Measurements from ENCODE around the gene TBCB.
A peak's percentile ranks its signal among the peaks of the same experiment; 100 is the strongest.

TBCB gene

DNA sequence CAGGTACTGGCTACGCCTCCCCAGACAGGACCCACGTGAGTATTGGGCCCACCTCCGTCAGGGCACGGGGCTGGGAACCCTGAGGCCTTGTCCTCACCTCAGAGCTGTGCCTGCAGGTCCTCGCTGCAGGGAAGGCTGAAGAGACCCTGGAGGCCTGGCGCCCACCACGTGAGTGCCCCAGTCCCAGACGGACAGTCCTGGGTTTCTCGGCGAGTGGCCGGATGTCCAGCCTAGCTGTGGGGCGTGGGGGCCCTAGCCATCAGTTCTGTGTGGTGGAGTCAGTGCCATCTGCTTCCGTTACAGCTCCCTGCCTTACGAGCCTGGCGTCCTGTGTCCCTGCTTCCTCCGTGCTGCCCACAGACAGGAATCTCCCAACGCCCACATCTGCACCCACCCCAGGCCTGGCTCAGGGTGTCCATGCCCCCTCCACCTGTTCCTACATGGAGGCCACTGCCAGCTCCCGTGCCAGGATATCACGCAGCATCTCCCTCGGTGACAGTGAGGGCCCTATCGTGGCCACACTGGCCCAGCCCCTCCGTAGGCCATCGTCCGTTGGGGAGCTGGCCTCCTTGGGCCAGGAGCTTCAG lies 12.1 kb upstream of the TBCB start:
- H3K27me3 ChIP-seq (ENCODE audit: control insufficient read depth, insufficient read depth, low read length), result no peaks in the 10 kb centered on the region
- H3K4me3 ChIP-seq (ENCODE audit: low read depth, low read length), result no peak overlapping the region
- H3K27ac ChIP-seq (ENCODE audit: low read depth, low read length), result no peak overlapping the region
- H3K9ac ChIP-seq (ENCODE audit: low read depth, low read length), result no peak overlapping the region
- no peaks in the 10 kb centered on the region for H3K4me1 ChIP-seq (ENCODE audit: control insufficient read depth, insufficient read depth, low read length)
- no peaks in the 10 kb centered on the region for H3K9me3 ChIP-seq (ENCODE audit: control insufficient read depth, insufficient read depth, low read length)
- peaks cover 74% of the 10 kb centered on the region for H3K36me3 ChIP-seq (ENCODE audit: control insufficient read depth, insufficient read depth, low read length)

- Histone ChIP-seq H3K4me1 (ENCODE audit: control insufficient read depth, insufficient read depth, low read length) (no peaks in the 10 kb centered on the region), H3K27ac (ENCODE audit: low read depth, low read length) (no peak overlapping the region), H3K9ac (ENCODE audit: low read depth, low read length) (no peak overlapping the region), H3K4me3 (ENCODE audit: low read depth, low read length) (no peak overlapping the region), H3K9me3 (ENCODE audit: control insufficient read depth, insufficient read depth, low read length) (no peaks in the 10 kb centered on the region), H3K27me3 (ENCODE audit: control insufficient read depth, insufficient read depth, low read length) (no peaks in the 10 kb centered on the region), H3K36me3 (ENCODE audit: control insufficient read depth, insufficient read depth, low read length) (peaks cover 70% of the 10 kb centered on the region)
Observed at GRCh38 chr19:36103842-36104552, 11.3 kb upstream of the TBCB start.

DNA sequence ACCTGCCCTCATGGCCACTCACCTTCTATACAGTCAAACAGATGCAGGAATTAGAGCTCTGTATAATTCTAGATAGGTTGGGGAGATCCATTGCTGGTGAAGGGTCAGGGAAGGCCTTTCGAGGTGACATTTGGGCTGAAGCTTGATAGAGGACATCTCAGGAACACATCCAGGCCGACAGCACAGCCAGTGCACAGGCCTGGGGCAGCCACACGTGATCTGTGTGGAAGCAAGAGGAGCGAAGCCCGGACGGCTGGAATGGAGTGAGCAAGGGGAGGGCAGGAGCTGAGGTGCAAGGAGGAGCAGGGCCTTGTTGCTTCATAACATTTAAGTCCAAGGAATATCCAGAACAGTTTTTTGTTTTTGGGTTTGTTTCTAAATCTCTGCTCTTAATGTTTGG lies 8.8 kb upstream of the TBCB start:
- Histone ChIP-seq H3K27ac (ENCODE audit: low read depth, low read length) (no peak overlapping the region), H3K9ac (ENCODE audit: low read depth, low read length) (no peak overlapping the region), H3K27me3 (ENCODE audit: control insufficient read depth, insufficient read depth, low read length) (no peaks in the 10 kb centered on the region), H3K36me3 (ENCODE audit: control insufficient read depth, insufficient read depth, low read length) (peaks cover 46% of the 10 kb centered on the region), H3K4me1 (ENCODE audit: control insufficient read depth, insufficient read depth, low read length) (peaks cover 11% of the 10 kb centered on the region), H3K9me3 (ENCODE audit: control insufficient read depth, insufficient read depth, low read length) (no peaks in the 10 kb centered on the region), H3K4me3 (ENCODE audit: low read depth, low read length) (no peak overlapping the region)

DNA sequence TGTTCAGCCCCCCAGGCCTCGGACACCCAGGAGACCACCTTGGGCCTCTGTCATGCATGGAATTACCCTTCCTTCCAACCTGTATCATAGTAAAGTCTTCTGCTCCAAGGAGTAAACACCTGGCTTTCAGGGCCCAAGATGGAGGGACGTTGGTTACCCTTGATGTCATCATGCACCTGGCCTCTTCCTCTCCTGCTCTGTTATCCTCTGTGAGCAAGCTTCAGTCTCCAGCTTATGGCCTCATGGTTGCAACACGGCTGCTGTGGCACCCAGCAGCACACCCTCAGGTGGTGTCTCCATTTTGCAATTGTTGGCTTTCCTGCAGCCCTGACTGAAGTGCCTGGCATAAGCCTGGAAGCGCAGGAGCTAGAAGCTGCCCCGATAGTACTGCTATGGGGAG lies 8.3 kb upstream of the TBCB start:
- Histone ChIP-seq H3K4me3 (ENCODE audit: low read depth, low read length) (no peak overlapping the region), H3K4me1 (ENCODE audit: control insufficient read depth, insufficient read depth, low read length) (peaks cover 13% of the 10 kb centered on the region), H3K27me3 (ENCODE audit: control insufficient read depth, insufficient read depth, low read length) (no peaks in the 10 kb centered on the region), H3K27ac (ENCODE audit: low read depth, low read length) (no peak overlapping the region), H3K9ac (ENCODE audit: low read depth, low read length) (no peak overlapping the region), H3K9me3 (ENCODE audit: control insufficient read depth, insufficient read depth, low read length) (no peaks in the 10 kb centered on the region), H3K36me3 (ENCODE audit: control insufficient read depth, insufficient read depth, low read length) (peaks cover 41% of the 10 kb centered on the region)

GRCh38 chr19:36108684-36109083 lies 6.6 kb upstream of the TBCB start:
- H3K4me1 ChIP-seq (ENCODE audit: control insufficient read depth, insufficient read depth, low read length), result peaks cover 13% of the 10 kb centered on the region
- H3K36me3 ChIP-seq (ENCODE audit: control insufficient read depth, insufficient read depth, low read length), result peaks cover 39% of the 10 kb centered on the region
- H3K27me3 ChIP-seq (ENCODE audit: control insufficient read depth, insufficient read depth, low read length), result no peaks in the 10 kb centered on the region
- no peak overlapping the region for H3K4me3 ChIP-seq (ENCODE audit: low read depth, low read length)
- H3K27ac ChIP-seq (ENCODE audit: low read depth, low read length), result no peak overlapping the region
- H3K9ac ChIP-seq (ENCODE audit: low read depth, low read length), result no peak overlapping the region
- H3K9me3 ChIP-seq (ENCODE audit: control insufficient read depth, insufficient read depth, low read length), result no peaks in the 10 kb centered on the region

DNA sequence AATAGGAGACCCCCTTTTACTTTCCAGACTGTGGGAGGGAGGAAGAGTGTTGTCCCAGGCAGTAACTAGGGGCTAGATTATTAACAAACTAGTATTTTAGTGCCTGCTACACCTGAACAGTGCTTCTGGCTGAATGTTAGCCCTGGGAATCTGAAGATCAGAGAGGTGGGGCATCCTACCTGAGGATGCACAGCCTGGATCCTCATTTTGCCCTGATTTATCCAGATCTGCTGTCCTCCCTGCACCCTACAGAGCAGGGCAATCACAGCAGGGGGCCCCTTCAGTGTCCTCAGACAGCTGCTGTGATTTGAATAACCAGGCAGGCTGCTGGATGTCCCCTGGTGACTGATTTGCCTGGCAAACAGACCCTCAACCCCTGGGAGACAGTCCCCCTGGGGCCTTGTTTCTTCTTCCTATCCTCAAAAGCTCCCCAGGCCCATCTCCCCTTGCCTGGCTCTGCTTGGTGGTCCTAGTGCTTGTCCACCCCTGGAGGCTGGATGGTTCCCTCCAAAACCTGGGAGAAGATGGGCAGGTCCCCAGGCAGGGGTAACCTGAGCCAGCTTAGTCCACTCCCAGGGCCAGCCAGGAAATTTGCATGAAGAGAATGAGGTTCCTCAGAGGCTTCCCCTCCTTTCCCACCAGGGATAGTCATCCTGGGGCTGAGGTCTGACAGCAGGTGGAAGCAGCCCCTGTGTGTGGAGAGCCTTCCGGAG lies 4.6 kb upstream of the TBCB start, which contains the start of gene OVOL3:
Gene OVOL3 (plus strand): TSS at position 657 of the 713 bp plus-strand sequence. CDS start 60 bp downstream, outside the sequence.
- H3K9me3 ChIP-seq (ENCODE audit: control insufficient read depth, insufficient read depth, low read length), result no peaks in the 10 kb centered on the region
- peaks cover 21% of the 10 kb centered on the region for H3K36me3 ChIP-seq (ENCODE audit: control insufficient read depth, insufficient read depth, low read length)
- no peak within 1 kb of the TSS for H3K9ac ChIP-seq (ENCODE audit: low read depth, low read length)
- H3K4me1 ChIP-seq (ENCODE audit: control insufficient read depth, insufficient read depth, low read length), result peaks cover 13% of the 10 kb centered on the region
- peak within 1 kb of the TSS; percentile 64 for H3K27ac ChIP-seq (ENCODE audit: low read depth, low read length)
- no peaks in the 10 kb centered on the region for H3K27me3 ChIP-seq (ENCODE audit: control insufficient read depth, insufficient read depth, low read length)
- no peak within 1 kb of the TSS; the same call in 1 of the 2 replicates for H3K4me3 ChIP-seq (ENCODE audit: low read depth, low read length)

DNA sequence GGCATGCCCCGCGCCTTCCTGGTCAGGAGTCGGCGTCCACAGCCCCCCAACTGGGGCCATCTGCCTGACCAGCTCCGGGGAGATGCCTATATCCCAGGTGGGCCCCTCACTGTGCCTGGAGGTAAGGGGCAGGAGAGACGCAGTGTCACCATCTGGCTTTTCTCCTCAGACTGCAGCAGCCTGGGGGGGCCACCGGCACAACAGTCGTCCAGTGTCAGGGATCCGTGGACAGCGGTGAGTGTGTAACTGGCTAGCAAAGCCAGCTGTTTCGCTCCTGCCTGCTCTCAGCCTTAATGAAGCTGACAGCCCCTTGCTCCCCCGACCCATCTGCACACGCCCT lies 4.1 kb upstream of the TBCB start:
- Histone ChIP-seq H3K27me3 (ENCODE audit: control insufficient read depth, insufficient read depth, low read length) (no peaks in the 10 kb centered on the region), H3K9ac (ENCODE audit: low read depth, low read length) (no peak overlapping the region), H3K27ac (ENCODE audit: low read depth, low read length) (peak overlapping the region; percentile 64), H3K4me1 (ENCODE audit: control insufficient read depth, insufficient read depth, low read length) (peaks cover 13% of the 10 kb centered on the region), H3K4me3 (ENCODE audit: low read depth, low read length) (no peak overlapping the region; the same call in 1 of the 2 replicates), H3K9me3 (ENCODE audit: control insufficient read depth, insufficient read depth, low read length) (no peaks in the 10 kb centered on the region), H3K36me3 (ENCODE audit: control insufficient read depth, insufficient read depth, low read length) (peaks cover 22% of the 10 kb centered on the region)

DNA sequence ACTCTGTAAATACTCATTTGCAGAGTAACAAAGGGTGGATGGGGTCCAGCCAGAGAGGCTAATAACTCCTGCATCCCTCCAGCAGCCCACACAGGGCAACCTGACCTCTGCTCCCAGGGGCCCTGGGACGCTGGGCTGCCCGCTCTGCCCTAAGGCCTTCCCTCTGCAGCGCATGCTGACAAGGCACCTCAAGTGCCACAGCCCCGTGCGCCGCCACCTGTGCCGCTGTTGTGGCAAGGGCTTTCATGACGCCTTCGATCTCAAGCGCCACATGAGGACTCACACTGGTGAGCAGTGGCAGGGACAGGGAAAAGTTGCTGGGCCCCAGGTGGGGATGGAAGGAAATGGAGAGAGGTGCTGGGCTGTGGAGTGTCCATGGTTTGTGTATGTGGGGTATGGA lies 2.6 kb upstream of the TBCB start:
- H3K4me1 ChIP-seq (ENCODE audit: control insufficient read depth, insufficient read depth, low read length), result peaks cover 13% of the 10 kb centered on the region
- H3K4me3 ChIP-seq (ENCODE audit: low read depth, low read length), result no peak overlapping the region
- no peak overlapping the region for H3K27ac ChIP-seq (ENCODE audit: low read depth, low read length)
- peaks cover 27% of the 10 kb centered on the region for H3K36me3 ChIP-seq (ENCODE audit: control insufficient read depth, insufficient read depth, low read length)
- H3K27me3 ChIP-seq (ENCODE audit: control insufficient read depth, insufficient read depth, low read length), result no peaks in the 10 kb centered on the region
- no peaks in the 10 kb centered on the region for H3K9me3 ChIP-seq (ENCODE audit: control insufficient read depth, insufficient read depth, low read length)
- H3K9ac ChIP-seq (ENCODE audit: low read depth, low read length), result no peak overlapping the region

- H3K4me3 ChIP-seq (ENCODE audit: low read depth, low read length), result peak overlapping the region; percentile 99
- no peak overlapping the region for H3K27ac ChIP-seq (ENCODE audit: low read depth, low read length)
- 0 out of 2 replicates have a peak overlapping the region, but pooled peaks have one; percentile 85 for H3K9ac ChIP-seq (ENCODE audit: low read depth, low read length)
- peaks cover 34% of the 10 kb centered on the region for H3K36me3 ChIP-seq (ENCODE audit: control insufficient read depth, insufficient read depth, low read length)
- H3K27me3 ChIP-seq (ENCODE audit: control insufficient read depth, insufficient read depth, low read length), result no peaks in the 10 kb centered on the region
- H3K9me3 ChIP-seq (ENCODE audit: control insufficient read depth, insufficient read depth, low read length), result no peaks in the 10 kb centered on the region
- peaks cover 13% of the 10 kb centered on the region for H3K4me1 ChIP-seq (ENCODE audit: control insufficient read depth, insufficient read depth, low read length)
Observed at GRCh38 chr19:36113425-36113824, 1.8 kb upstream of the TBCB start.

DNA sequence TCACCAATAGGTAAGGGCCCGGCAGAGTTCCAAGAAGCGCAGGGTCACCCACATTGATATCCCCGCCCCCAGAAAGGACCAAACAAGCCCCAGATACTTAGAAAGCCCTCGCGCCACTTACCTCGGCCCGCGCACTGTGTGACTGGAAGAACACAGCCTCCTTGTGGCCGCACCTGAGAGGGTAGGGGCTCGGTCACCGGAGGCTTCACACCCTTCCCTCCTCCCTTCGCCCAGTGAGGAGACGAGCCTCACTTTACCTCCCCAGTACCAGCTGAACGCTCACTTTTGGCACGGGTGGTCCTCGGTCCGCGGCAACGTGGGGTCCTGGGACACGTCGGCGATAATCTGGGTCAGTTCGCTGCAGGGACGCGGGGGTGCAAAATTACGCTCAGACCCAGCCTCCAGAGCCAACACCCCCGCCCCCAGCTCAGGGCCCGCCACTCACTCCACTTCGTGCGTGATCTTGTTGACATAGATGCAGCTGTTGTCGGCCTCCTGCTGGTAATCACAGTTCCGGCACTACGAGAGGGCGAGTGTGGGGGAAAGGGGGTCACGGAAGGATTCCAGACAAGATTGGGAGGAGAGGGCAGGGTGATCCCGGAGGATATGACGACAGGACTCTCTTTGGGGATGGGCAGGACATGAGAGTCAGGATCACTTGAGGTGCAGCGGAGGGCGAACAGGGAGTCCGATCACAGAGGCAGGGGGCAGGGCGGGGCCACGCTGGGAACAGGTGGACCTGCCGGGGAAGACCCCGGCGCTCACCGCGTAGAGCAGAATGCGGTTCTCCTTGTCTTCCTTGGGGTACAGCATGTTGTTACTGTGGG lies 1.2 kb upstream of the TBCB start:
- Histone ChIP-seq H3K36me3 (ENCODE audit: control insufficient read depth, insufficient read depth, low read length) (peaks cover 40% of the 10 kb centered on the region), H3K9ac (ENCODE audit: low read depth, low read length) (peak overlapping the region; percentile 85), H3K27ac (ENCODE audit: low read depth, low read length) (peak overlapping the region; percentile 96), H3K27me3 (ENCODE audit: control insufficient read depth, insufficient read depth, low read length) (no peaks in the 10 kb centered on the region), H3K4me1 (ENCODE audit: control insufficient read depth, insufficient read depth, low read length) (peaks cover 13% of the 10 kb centered on the region), H3K9me3 (ENCODE audit: control insufficient read depth, insufficient read depth, low read length) (no peaks in the 10 kb centered on the region), H3K4me3 (ENCODE audit: low read depth, low read length) (peak overlapping the region; percentile 99)
